ENCODE data around the gene PEF1. TPM values are rescaled to one million over a fixed set of nuclear protein-coding genes. Genes with fewer than 3 reads are reported as not detected.

Gene PEF1
- total and polyA plus RNA-seq, 2 experiments from 2014 or later = 22.3 to 68.5 TPM

DNA sequence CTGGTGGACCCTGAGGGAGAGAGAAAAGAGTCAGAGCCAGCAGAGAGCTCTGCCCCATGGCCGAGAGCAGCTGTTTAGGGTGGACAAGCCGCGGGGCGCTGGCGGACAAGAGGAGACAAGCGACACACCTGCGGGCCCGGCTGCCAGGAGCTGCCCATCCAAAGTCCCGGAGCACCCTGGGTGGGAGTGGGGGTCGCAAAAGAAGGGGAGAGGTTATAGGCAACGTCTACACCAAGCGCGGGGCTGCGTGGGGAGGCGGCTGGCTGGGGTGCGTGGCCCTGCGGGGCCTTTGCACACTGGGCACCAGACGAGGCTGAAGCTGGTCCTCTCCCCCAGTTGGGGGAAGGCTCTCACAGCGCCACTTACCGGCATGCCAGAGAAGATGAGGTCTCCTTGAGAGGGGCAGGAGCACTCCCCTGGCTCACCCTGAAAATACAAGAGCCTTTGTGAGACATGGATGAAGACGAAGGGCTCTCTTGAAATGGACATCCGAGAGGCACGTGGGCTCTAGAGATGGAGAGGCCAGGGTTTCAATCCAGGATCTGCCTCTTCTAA, 35.1 kb upstream of the PEF1 start:
- H3K27ac ChIP-seq (ENCODE audit: low read depth) = no peak overlapping the region
- TF ChIP-seq, protein P1, sequence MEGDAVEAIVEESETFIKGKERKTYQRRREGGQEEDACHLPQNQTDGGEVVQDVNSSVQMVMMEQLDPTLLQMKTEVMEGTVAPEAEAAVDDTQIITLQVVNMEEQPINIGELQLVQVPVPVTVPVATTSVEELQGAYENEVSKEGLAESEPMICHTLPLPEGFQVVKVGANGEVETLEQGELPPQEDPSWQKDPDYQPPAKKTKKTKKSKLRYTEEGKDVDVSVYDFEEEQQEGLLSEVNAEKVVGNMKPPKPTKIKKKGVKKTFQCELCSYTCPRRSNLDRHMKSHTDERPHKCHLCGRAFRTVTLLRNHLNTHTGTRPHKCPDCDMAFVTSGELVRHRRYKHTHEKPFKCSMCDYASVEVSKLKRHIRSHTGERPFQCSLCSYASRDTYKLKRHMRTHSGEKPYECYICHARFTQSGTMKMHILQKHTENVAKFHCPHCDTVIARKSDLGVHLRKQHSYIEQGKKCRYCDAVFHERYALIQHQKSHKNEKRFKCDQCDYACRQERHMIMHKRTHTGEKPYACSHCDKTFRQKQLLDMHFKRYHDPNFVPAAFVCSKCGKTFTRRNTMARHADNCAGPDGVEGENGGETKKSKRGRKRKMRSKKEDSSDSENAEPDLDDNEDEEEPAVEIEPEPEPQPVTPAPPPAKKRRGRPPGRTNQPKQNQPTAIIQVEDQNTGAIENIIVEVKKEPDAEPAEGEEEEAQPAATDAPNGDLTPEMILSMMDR (conservative IDR thresholded peaks at IDR 0.05; ENCODE audit: low read depth in 2 of 2) = peak; percentile 17 to 53; a peak in 3 of 4 replicates
- TF ChIP-seq ZNF114 (CRISPR knock-in tag; IDR thresholded peaks at IDR 0.05) = no peak
- H3K36me3 ChIP-seq (ENCODE audit: insufficient read depth) = no peaks in the 10 kb centered on the region
- Mint-ChIP-seq H3K27me3 (ENCODE audit: insufficient read depth, low read depth, poor library complexity) (peaks cover 3% of the 10 kb centered on the region), H3K9me3 (no peaks in the 10 kb centered on the region), H3K4me1 (peaks cover 12% of the 10 kb centered on the region), H3K4me3 (no peak overlapping the region), H3K27ac (no peak overlapping the region), H3K36me3 (ENCODE audit: low read depth) (no peaks in the 10 kb centered on the region; the same call in 2 of the 3 replicates)
- DNase-seq (ENCODE audit: low spot score) (peak; percentile 16), ATAC-seq (peak; percentile 31)
- H3K27me3 ChIP-seq (ENCODE audit: insufficient read depth) = no peaks in the 10 kb centered on the region
- no peaks in the 10 kb centered on the region for H3F3A ChIP-seq (replicated peaks; ENCODE audit: low read depth)
- no peaks in the 10 kb centered on the region for H3K79me2 ChIP-seq (replicated peaks; ENCODE audit: insufficient read depth)
- no peak overlapping the region for H3K4me3 ChIP-seq
- H2AFZ ChIP-seq = no peak overlapping the region
- 0 out of 2 replicates have a peak, but pooled peaks cover 3% of the 10 kb centered on the region for H3K4me1 ChIP-seq (ENCODE audit: insufficient read depth)
- H3K4me2 ChIP-seq = no peak overlapping the region
- H4K20me1 ChIP-seq (replicated peaks; ENCODE audit: insufficient read depth) = no peaks in the 10 kb centered on the region
- H3K9me2 ChIP-seq (ENCODE audit: insufficient read depth) = no peaks in the 10 kb centered on the region

- Histone ChIP-seq H3K27ac (ENCODE audit: low read depth) (0 out of 2 replicates have a peak overlapping the region, but pooled peaks have one; percentile 32), H4K20me1 (replicated peaks; ENCODE audit: insufficient read depth) (no peaks in the 10 kb centered on the region), H3K4me1 (ENCODE audit: insufficient read depth) (0 out of 2 replicates have a peak, but pooled peaks cover 3% of the 10 kb centered on the region), H3K36me3 (ENCODE audit: insufficient read depth) (no peaks in the 10 kb centered on the region), H2AFZ (no peak overlapping the region), H3K4me2 (no peak overlapping the region), H3K79me2 (replicated peaks; ENCODE audit: insufficient read depth) (no peaks in the 10 kb centered on the region), H3F3A (replicated peaks; ENCODE audit: low read depth) (no peaks in the 10 kb centered on the region), H3K9me2 (ENCODE audit: insufficient read depth) (no peaks in the 10 kb centered on the region), H3K27me3 (ENCODE audit: insufficient read depth) (no peaks in the 10 kb centered on the region), H3K4me3 (no peak overlapping the region)
- Mint-ChIP-seq H3K4me3 (no peak overlapping the region), H3K9me3 (no peaks in the 10 kb centered on the region), H3K4me1 (peaks cover 12% of the 10 kb centered on the region), H3K27ac (no peak overlapping the region), H3K36me3 (ENCODE audit: low read depth) (no peaks in the 10 kb centered on the region; the same call in 2 of the 3 replicates), H3K27me3 (ENCODE audit: insufficient read depth, low read depth, poor library complexity) (peaks cover 1% of the 10 kb centered on the region)
- no peak for ATAC-seq
- no peak for DNase-seq (ENCODE audit: low spot score)
- TF ChIP-seq EZH2phosphoT487 (IDR thresholded peaks at IDR 0.05; ENCODE audit: unreplicated experiment) = no peak
- no peak for TF ChIP-seq EZH2 (IDR thresholded peaks at IDR 0.05; ENCODE audit: low read depth, unreplicated experiment)
- TF ChIP-seq CREB1 (CRISPR knock-in tag; IDR thresholded peaks at IDR 0.05; ENCODE audit: low read depth) = no peak
- no peak for TF ChIP-seq NANOG (IDR thresholded peaks at IDR 0.05; ENCODE audit: borderline replicate concordance)
- no peak for TF ChIP-seq ZNF114 (CRISPR knock-in tag; IDR thresholded peaks at IDR 0.05)
- TF ChIP-seq STAT1 (IDR thresholded peaks at IDR 0.05; ENCODE audit: unreplicated experiment) = no peak
- no peak for TF ChIP-seq ZNF462 (CRISPR knock-in tag; IDR thresholded peaks at IDR 0.05)
Measured at GRCh38 chr1:31679091-31679490, 34.4 kb upstream of the PEF1 start.

Measured in GM23338 (cell line).